HepG2 (cell line): ENCODE measurements around the gene MAPRE3. TPM values are rescaled to one million over a fixed set of nuclear protein-coding genes. Genes with fewer than 3 reads are reported as not detected.

Experiments
- ATAC-seq: fragments of 200-7000 bp; cut with Tn5 transposase; 3 replicates; pipeline ENCODE4 v1.9.1; 2020; ENCODE audit warnings: mild to moderate bottlenecking, moderate library complexity
- BruUV-seq: library from RNA; stranded (reverse); fragments of 400-500 nt; replicated peaks from 2 replicates; lab custom pipeline; 2021; lab: Mats Ljungman, UMichigan
- CTCF ChIA-PET: fragments of 300-600 bp; formaldehyde crosslinking; extraction: SDS; loops from one replicate; lab custom pipeline; 2021; ENCODE audit warnings: low total read pairs, inconsistent platforms, low intra/inter-chr PET ratio; lab: Yijun Ruan, JAX
- POLR2A ChIA-PET: fragments of 350-600 bp; sonication (Branson Sonifier 250); formaldehyde crosslinking; loops from one replicate; lab custom pipeline; 2020; ENCODE audit warnings: antibody characterized with exemption, inconsistent platforms; lab: Yijun Ruan, JAX
- DNase-seq: peaks from one replicate; pipeline ENCODE4 v3.0.0-alpha.2; 2015; ENCODE audit warnings: low spot score
- FAIRE-seq: peaks from 3 replicates; lab custom pipeline; 2011; peaks lifted over from hg19 to GRCh38; lab: Jason Lieb, UNC
- H2AFZ ChIP-seq: one replicate; pipeline ENCODE4 v1.6.1; 2011; ENCODE audit warnings: low read length, inconsistent platforms
- H3K27ac ChIP-seq: fragments of 300-600 bp; 3 replicates; pipeline ENCODE4 v1.8.0; 2011; ENCODE audit warnings: mixed run types, mild to moderate bottlenecking, mixed read lengths, low read length, inconsistent platforms; ENCODE audit not compliant: insufficient read depth; ENCODE audit errors: extremely low read length
- H3K27me3 ChIP-seq, 2 experiments: fragments of 200-600 bp in 1 of 2; 2 replicates in 1 of 2; 3 replicates in 1 of 2; pipeline versions ENCODE4 v1.6.0 to v1.8.0; 2011; ENCODE audit warnings: low read length in 2 of 2, mild to moderate bottlenecking in 2 of 2, moderate library complexity in 2 of 2, inconsistent platforms in 1 of 2; ENCODE audit not compliant: insufficient read depth in 2 of 2, control insufficient read depth in 1 of 2
- H3K36me3 ChIP-seq, 2 experiments: fragments of 200-600 bp in 1 of 2; replicated peaks in 1 of 2; 2 replicates in 1 of 2; 3 replicates in 1 of 2; pipeline versions ENCODE4 v1.5.1 to v1.8.0; 2011; ENCODE audit warnings: low read length in 2 of 2, inconsistent platforms in 1 of 2; ENCODE audit not compliant: insufficient read depth in 2 of 2, control insufficient read depth in 1 of 2
- H3K4me1 ChIP-seq: 2 replicates; pipeline ENCODE4 v1.5.1; 2012; ENCODE audit warnings: low read length, inconsistent platforms; ENCODE audit not compliant: insufficient read depth
- H3K4me2 ChIP-seq: 2 replicates; pipeline ENCODE4 v1.6.0; 2011; ENCODE audit warnings: low read depth, low read length, inconsistent platforms
- H3K4me3 ChIP-seq, 3 experiments: fragments of 200-600 bp in 1 of 3; sonication (generic), shearing (Covaris generic) in 1 of 3; replicated peaks in 1 of 3; 2 replicates each; pipeline ENCODE4 v1.5.1; 2011 to 2016; ENCODE audit warnings: low read length in 3 of 3, inconsistent platforms in 2 of 3, low read depth in 2 of 3, mild to moderate bottlenecking in 2 of 3, control low read depth in 1 of 3, mixed read lengths in 1 of 3; ENCODE audit not compliant: insufficient read depth in 1 of 3
- H3K79me2 ChIP-seq: one replicate; pipeline ENCODE4 v1.6.1; 2011; ENCODE audit warnings: low read length, inconsistent platforms; ENCODE audit not compliant: insufficient read depth
- H3K9ac ChIP-seq: 2 replicates; pipeline ENCODE4 v1.6.0; 2011; ENCODE audit warnings: mild to moderate bottlenecking, low read depth, low read length, inconsistent platforms; ENCODE audit not compliant: insufficient read depth
- H3K9me3 ChIP-seq: 2 replicates; pipeline ENCODE4 v1.5.1; 2012; ENCODE audit warnings: mild to moderate bottlenecking, low read length
- H4K20me1 ChIP-seq: 2 replicates; pipeline ENCODE4 v1.6.0; 2011; ENCODE audit warnings: inconsistent platforms, mild to moderate bottlenecking, low read length, moderate library complexity; ENCODE audit not compliant: insufficient read depth
- AKAP8 ChIP-seq: sonication (generic); formaldehyde crosslinking; IDR thresholded peaks from 2 replicates; pipeline ENCODE4 v1.5.1; 2020; ENCODE audit warnings: mild to moderate bottlenecking, missing genetic modification reagents
- CAMTA2 ChIP-seq: sonication (generic); formaldehyde crosslinking; IDR thresholded peaks from 2 replicates; pipeline ENCODE4 v1.4.0; 2020; ENCODE audit warnings: mild to moderate bottlenecking, missing genetic modification reagents, borderline replicate concordance
- CREB1 ChIP-seq, 2 experiments: fragments of 450-650 bp in 1 of 2; IDR thresholded peaks; 2 replicates each; pipeline ENCODE4 v1.6.1; 2016 to 2017; ENCODE audit warnings: control low read depth in 1 of 2, mild to moderate bottlenecking in 1 of 2, missing compliant biosample characterization in 1 of 2, missing genetic modification characterization in 1 of 2
- HCFC1 ChIP-seq: fragments of 150-350 bp; IDR thresholded peaks from 2 replicates; pipeline ENCODE4 v1.6.1; 2014; ENCODE audit warnings: low read depth, low read length
- HNRNPH1 ChIP-seq: fragments of 200-400 bp; formaldehyde crosslinking; optimal IDR thresholded peaks from 2 replicates; pipeline ENCODE3; 2017; ENCODE audit warnings: mild to moderate bottlenecking, low read depth, low read length
- IKZF4 ChIP-seq: sonication (generic); formaldehyde crosslinking; IDR thresholded peaks from 2 replicates; pipeline ENCODE4 v1.5.1; 2020; ENCODE audit warnings: borderline replicate concordance, mild to moderate bottlenecking, low read depth, missing genetic modification reagents; ENCODE audit errors: not compliant biosample characterization
- MXD4 ChIP-seq: IDR thresholded peaks from 2 replicates; pipeline ENCODE4 v1.6.1; 2016; ENCODE audit warnings: mild to moderate bottlenecking, missing biosample characterization, missing genetic modification reagents
- RBM22 ChIP-seq: fragments of 200-400 bp; formaldehyde crosslinking; optimal IDR thresholded peaks from 2 replicates; pipeline ENCODE3; 2017; ENCODE audit warnings: mild to moderate bottlenecking, low read length, moderate library complexity
- RBM39 ChIP-seq: fragments of 200-400 bp; formaldehyde crosslinking; IDR thresholded peaks from one replicate; pipeline ENCODE4 v1.6.1; 2018; ENCODE audit warnings: antibody characterized with exemption, mild to moderate bottlenecking, low read depth, low read length; ENCODE audit not compliant: poor library complexity, severe bottlenecking
- TOPORS ChIP-seq: sonication (generic); formaldehyde crosslinking; IDR thresholded peaks from 2 replicates; pipeline ENCODE4 v1.8.0; 2023; ENCODE audit warnings: mild to moderate bottlenecking, missing genetic modification reagents
- U2AF1 ChIP-seq: fragments of 200-400 bp; formaldehyde crosslinking; optimal IDR thresholded peaks from 2 replicates; pipeline ENCODE3; 2017; ENCODE audit warnings: mild to moderate bottlenecking, low read depth, low read length
- ZNF260 ChIP-seq: sonication (generic); formaldehyde crosslinking; IDR thresholded peaks from 2 replicates; pipeline ENCODE4 v1.4.0; 2020; ENCODE audit warnings: missing genetic modification reagents, low read depth, mild to moderate bottlenecking, borderline replicate concordance
- ZNF367 ChIP-seq: sonication (generic); formaldehyde crosslinking; IDR thresholded peaks from 2 replicates; pipeline ENCODE4 v1.4.0; 2020; ENCODE audit warnings: missing genetic modification reagents, borderline replicate concordance
- ZNF614 ChIP-seq: IDR thresholded peaks from 2 replicates; pipeline ENCODE4 v1.6.1; 2018; ENCODE audit warnings: missing biosample characterization, missing genetic modification reagents, inconsistent platforms, borderline replicate concordance
- ZNF883 ChIP-seq: sonication (generic); formaldehyde crosslinking; IDR thresholded peaks from 2 replicates; pipeline ENCODE4 v1.5.1; 2020; ENCODE audit warnings: mild to moderate bottlenecking, missing genetic modification reagents; ENCODE audit errors: not compliant biosample characterization
- WGBS: methylation state at CpG from one replicate; pipeline ENCODE4 v1.1.6; 2017; ENCODE audit warnings: low lambda C conversion rate; 5-methylcytosine and 5-hydroxymethylcytosine counted together
- in situ Hi-C: cut with HindIII; loops from 2 replicates; pipeline ENCODE4 v1.10.0; 2017; ENCODE audit warnings: low pct_unique_long_range_greater_than_20kb; ENCODE audit not compliant: extremely low pct_ligation_motif_present
- intact Hi-C: fragments of 100-400 bp; cut with micrococcal nuclease; formaldehyde crosslinking; loops from one replicate; pipeline ENCODE4 v1.10.0; 2022; ENCODE audit not compliant: unreplicated experiment
- polyA plus RNA-seq, 8 experiments: library from polyadenylated mRNA; depleted of rRNA in 3 of 8; stranded (reverse) in 7 of 8; unstranded in 1 of 8; fragments of >200 nt; fragmentation: Illumina TruSeq in 4 of 8; extraction: Trizol in 4 of 8; gene quantifications; 2 replicates each; pipeline versions ENCODE4 v1.2.1 to v1.2.3, GENCODE V29; 2011 to 2016; ENCODE audit warnings: low read depth in 4 of 8, missing spikeins in 1 of 8, mixed read lengths in 1 of 8; ENCODE audit not compliant: insufficient read depth in 1 of 8
- total RNA-seq, 5 experiments: library from RNA; depleted of rRNA; stranded (reverse); fragments of >200 nt; fragmentation: Illumina TruSeq; extraction: Trizol; gene quantifications; 2 replicates each; pipeline ENCODE4 v1.2.3, GENCODE V29; 2016; ENCODE audit warnings: low read depth in 1 of 5
- TF ChIP-seq, protein P1 (sequence below): sonication (generic); formaldehyde crosslinking; IDR thresholded peaks from 2 replicates; pipeline ENCODE4 v1.4.0; 2020; ENCODE audit warnings: mild to moderate bottlenecking, missing genetic modification reagents
- TF ChIP-seq, protein P2 (sequence below): sonication (generic); formaldehyde crosslinking; IDR thresholded peaks from 2 replicates; pipeline ENCODE4 v1.5.1; 2020; ENCODE audit warnings: missing genetic modification reagents, mild to moderate bottlenecking, borderline replicate concordance
- TF ChIP-seq, protein P3 (sequence below): sonication (generic); formaldehyde crosslinking; IDR thresholded peaks from 2 replicates; pipeline ENCODE4 v1.8.0; 2022; ENCODE audit warnings: missing genetic modification reagents, mild to moderate bottlenecking, borderline replicate concordance

The MAPRE3 gene
- total and polyA plus RNA-seq, 2 of the 13 experiments (the other 11 are each of a cell fraction or from before 2014, with no cell fraction given) = 0.31 to 0.91 TPM

DNA sequence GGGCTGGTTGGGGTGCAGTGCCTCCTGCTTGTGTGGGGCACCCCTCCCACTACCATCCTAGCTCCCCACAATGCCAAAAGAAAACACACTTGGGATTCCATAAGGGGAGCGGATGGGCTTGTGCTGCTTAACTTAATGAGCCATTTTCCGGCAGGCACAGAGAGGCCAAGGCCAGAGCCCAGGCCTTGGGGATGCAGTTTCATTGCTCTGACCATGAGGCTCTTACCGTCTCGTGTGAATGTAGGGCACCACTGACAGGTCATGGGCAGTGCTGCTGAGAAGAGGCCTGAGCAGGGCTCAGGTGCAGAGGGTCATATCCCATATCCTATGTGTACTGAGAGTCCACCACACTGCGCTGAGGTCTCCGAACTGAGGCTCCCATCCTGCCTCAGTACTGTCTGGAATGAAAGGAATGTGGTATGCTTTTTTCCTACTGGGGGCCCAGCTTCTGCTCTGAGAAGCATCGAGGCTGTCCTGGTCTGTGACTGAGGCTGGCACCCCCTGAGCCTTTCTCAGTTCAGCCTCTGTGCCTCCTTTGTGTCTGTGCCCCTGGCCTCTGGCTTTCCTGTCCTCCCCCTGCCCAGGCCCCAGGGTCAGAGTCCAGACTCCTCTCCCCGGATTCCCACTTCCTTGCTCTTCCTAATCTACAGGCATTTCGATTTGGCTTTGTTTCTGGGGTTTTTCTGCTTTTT, 45.2 kb upstream of the MAPRE3 start:
- Histone ChIP-seq H3K9ac (peak overlapping the region; percentile 50), H3K27ac (peak overlapping the region; percentile 75), H3K4me1 (peaks cover 66% of the 10 kb centered on the region), H4K20me1 (no peaks in the 10 kb centered on the region), H3K79me2 (no peaks in the 10 kb centered on the region), H3K4me2 (peak overlapping the region; percentile 77), H3K27me3 (peaks cover 0 to 15% of the 10 kb centered on the region in 2 experiments; a peak in 2 of 5 replicates), H3K36me3 (no peaks in the 10 kb centered on the region), H3K4me3 (peak overlapping the region; percentile 6 to 56 (median 27); a peak in 4 of 6 replicates), H2AFZ (peak overlapping the region; percentile 47), H3K9me3 (no peaks in the 10 kb centered on the region)
- TSS peak; percentile 76 for BruUV-seq
- in situ Hi-C loops (no loop called here), intact Hi-C loops (no loop called here)
- peak; percentile 95 for ATAC-seq
- DNase-seq = peak; percentile 90
- peak; percentile 83 for FAIRE-seq
- CTCF ChIA-PET = no interaction called here
- 11% methylated on average over 9 of the region's 9 CpGs for WGBS
- POLR2A ChIA-PET = interaction anchor here (0.6 to 1.8 kb wide), 4 partner anchors 11 to 149 kb away, joined by 3 to 6 read pairs (median 4); no protein-coding TSS in a partner anchor
- no peak for TF ChIP-seq RBM39
- TF ChIP-seq, protein P1, sequence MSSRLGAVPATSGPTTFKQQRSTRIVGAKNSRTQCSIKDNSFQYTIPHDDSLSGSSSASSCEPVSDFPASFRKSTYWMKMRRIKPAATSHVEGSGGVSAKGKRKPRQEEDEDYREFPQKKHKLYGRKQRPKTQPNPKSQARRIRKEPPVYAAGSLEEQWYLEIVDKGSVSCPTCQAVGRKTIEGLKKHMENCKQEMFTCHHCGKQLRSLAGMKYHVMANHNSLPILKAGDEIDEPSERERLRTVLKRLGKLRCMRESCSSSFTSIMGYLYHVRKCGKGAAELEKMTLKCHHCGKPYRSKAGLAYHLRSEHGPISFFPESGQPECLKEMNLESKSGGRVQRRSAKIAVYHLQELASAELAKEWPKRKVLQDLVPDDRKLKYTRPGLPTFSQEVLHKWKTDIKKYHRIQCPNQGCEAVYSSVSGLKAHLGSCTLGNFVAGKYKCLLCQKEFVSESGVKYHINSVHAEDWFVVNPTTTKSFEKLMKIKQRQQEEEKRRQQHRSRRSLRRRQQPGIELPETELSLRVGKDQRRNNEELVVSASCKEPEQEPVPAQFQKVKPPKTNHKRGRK = peak; percentile 61; the same call in 1 of the 2 replicates
- TF ChIP-seq, protein P2, sequence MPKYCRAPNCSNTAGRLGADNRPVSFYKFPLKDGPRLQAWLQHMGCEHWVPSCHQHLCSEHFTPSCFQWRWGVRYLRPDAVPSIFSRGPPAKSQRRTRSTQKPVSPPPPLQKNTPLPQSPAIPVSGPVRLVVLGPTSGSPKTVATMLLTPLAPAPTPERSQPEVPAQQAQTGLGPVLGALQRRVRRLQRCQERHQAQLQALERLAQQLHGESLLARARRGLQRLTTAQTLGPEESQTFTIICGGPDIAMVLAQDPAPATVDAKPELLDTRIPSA (CRISPR knock-in tag) = no peak
- TF ChIP-seq CREB1 (IDR thresholded peaks at IDR 0.05) = no peak
- TF ChIP-seq CREB1 (CRISPR knock-in tag; IDR thresholded peaks at IDR 0.05) = 0 out of 2 replicates have a peak, but pooled peaks have one; percentile 12
- peak; percentile 77 for TF ChIP-seq ZNF614 (CRISPR knock-in tag)
- no peak for TF ChIP-seq HNRNPH1
- TF ChIP-seq ZNF260 (CRISPR knock-in tag) = no peak; the same call in 1 of the 2 replicates
- no peak for TF ChIP-seq TOPORS (CRISPR knock-in tag)
- peak; percentile 62; the same call in 1 of the 2 replicates for TF ChIP-seq AKAP8
- TF ChIP-seq RBM22 = no peak
- TF ChIP-seq U2AF1 = no peak
- no peak for TF ChIP-seq ZNF883 (CRISPR knock-in tag)
- TF ChIP-seq ZNF367 (CRISPR knock-in tag) = no peak
- TF ChIP-seq CAMTA2 = no peak
- TF ChIP-seq, protein P3, sequence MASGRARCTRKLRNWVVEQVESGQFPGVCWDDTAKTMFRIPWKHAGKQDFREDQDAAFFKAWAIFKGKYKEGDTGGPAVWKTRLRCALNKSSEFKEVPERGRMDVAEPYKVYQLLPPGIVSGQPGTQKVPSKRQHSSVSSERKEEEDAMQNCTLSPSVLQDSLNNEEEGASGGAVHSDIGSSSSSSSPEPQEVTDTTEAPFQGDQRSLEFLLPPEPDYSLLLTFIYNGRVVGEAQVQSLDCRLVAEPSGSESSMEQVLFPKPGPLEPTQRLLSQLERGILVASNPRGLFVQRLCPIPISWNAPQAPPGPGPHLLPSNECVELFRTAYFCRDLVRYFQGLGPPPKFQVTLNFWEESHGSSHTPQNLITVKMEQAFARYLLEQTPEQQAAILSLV = peak; percentile 91
- TF ChIP-seq HCFC1 = no peak
- TF ChIP-seq MXD4 (CRISPR knock-in tag) = no peak
- no peak for TF ChIP-seq IKZF4
